ENCODE results near the gene AIF1.

AIF1 gene

GRCh38 chr6:31620586-31621319 lies 5.7 kb downstream of the AIF1 start, which contains the start of gene PRRC2A:
Gene PRRC2A (plus strand): TSS chr6:31620715. CDS start chr6:31622790, 2,075 bp downstream.
- TF ChIP-seq CTCF (IDR thresholded peaks at IDR 0.05; ENCODE audit: extremely low read depth, missing control alignments) = no peak
- peak; percentile 98 for DNase-seq (ENCODE audit: low spot score)

GRCh38 chr6:31621320-31621939 lies 6.4 kb downstream of the AIF1 start:
- DNase-seq (ENCODE audit: low spot score) = no peak
- no peak for TF ChIP-seq CTCF (IDR thresholded peaks at IDR 0.05; ENCODE audit: extremely low read depth, missing control alignments)

GRCh38 chr6:31621991-31622390 lies 7.0 kb downstream of the AIF1 start:
- no peak for DNase-seq (ENCODE audit: low spot score)
- no peak for TF ChIP-seq CTCF (IDR thresholded peaks at IDR 0.05; ENCODE audit: extremely low read depth, missing control alignments)

DNA sequence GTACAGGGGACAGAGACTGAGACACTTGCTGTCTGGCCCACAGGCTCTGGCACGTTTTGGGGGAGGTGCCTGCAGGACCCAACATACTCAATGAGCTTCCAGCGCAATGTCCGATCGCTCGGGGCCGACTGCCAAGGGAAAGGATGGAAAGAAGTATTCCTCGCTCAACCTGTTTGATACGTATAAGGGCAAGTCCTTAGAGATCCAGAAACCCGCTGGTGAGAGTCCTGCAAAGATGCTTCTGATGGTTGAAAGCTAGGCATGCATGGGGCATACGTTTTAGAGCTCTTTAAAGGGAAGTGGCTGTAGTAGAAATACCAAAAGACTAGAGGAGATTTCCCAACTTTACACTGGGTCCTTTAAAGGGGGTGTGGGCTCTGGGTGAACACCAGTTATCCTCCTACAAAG lies 7.7 kb downstream of the AIF1 start:
- no peak for DNase-seq (ENCODE audit: low spot score)
- no peak for TF ChIP-seq CTCF (IDR thresholded peaks at IDR 0.05; ENCODE audit: extremely low read depth, missing control alignments)

- no peak for TF ChIP-seq CTCF (IDR thresholded peaks at IDR 0.05; ENCODE audit: extremely low read depth, missing control alignments)
- DNase-seq (ENCODE audit: low spot score) = no peak
These were observed 9.0 kb downstream of the AIF1 start for GRCh38 chr6:31624070-31624469.

GRCh38 chr6:31626952-31627351 lies 11.9 kb downstream of the AIF1 start:
- TF ChIP-seq CTCF (IDR thresholded peaks at IDR 0.05; ENCODE audit: extremely low read depth, missing control alignments) = no peak
- DNase-seq (ENCODE audit: low spot score) = no peak

- DNase-seq (ENCODE audit: low spot score) = no peak
- no peak for TF ChIP-seq CTCF (IDR thresholded peaks at IDR 0.05; ENCODE audit: extremely low read depth, missing control alignments)
These were observed 12.8 kb downstream of the AIF1 start for GRCh38 chr6:31627690-31628287.
